GM12873 (cell line): Measurements from ENCODE around the gene CPPED1.

Experiments used
- TF ChIP-seq, protein P1 (sequence below): IDR thresholded peaks from 2 replicates; pipeline ENCODE4 v1.5.1; 2012; ENCODE audit warnings: low read depth, mild to moderate bottlenecking, moderate library complexity, low read length, control low read depth; ENCODE audit not compliant: insufficient read depth; ENCODE audit errors: missing control alignments

Gene CPPED1

DNA sequence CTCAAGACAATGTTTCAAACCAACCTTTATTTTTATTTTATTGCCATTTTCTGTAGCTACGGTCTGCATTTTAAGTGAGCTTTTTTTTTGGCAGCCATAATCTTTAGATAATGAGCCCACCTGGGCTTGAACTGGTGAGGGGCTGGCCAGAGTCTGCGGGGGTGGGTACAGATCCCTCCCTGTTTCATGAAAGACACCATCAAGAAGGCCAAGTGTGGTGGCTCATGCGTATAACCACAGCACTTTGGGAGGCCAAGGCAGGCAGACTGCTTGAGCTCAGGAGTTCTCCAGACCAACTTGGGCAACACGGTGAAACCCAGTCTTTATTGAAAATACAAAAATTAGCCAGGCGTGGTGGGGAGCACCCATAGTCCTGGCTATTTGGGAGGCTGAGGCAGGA, 113.7 kb downstream of the CPPED1 start:
- TF ChIP-seq, protein P1, sequence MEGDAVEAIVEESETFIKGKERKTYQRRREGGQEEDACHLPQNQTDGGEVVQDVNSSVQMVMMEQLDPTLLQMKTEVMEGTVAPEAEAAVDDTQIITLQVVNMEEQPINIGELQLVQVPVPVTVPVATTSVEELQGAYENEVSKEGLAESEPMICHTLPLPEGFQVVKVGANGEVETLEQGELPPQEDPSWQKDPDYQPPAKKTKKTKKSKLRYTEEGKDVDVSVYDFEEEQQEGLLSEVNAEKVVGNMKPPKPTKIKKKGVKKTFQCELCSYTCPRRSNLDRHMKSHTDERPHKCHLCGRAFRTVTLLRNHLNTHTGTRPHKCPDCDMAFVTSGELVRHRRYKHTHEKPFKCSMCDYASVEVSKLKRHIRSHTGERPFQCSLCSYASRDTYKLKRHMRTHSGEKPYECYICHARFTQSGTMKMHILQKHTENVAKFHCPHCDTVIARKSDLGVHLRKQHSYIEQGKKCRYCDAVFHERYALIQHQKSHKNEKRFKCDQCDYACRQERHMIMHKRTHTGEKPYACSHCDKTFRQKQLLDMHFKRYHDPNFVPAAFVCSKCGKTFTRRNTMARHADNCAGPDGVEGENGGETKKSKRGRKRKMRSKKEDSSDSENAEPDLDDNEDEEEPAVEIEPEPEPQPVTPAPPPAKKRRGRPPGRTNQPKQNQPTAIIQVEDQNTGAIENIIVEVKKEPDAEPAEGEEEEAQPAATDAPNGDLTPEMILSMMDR: no peak

DNA sequence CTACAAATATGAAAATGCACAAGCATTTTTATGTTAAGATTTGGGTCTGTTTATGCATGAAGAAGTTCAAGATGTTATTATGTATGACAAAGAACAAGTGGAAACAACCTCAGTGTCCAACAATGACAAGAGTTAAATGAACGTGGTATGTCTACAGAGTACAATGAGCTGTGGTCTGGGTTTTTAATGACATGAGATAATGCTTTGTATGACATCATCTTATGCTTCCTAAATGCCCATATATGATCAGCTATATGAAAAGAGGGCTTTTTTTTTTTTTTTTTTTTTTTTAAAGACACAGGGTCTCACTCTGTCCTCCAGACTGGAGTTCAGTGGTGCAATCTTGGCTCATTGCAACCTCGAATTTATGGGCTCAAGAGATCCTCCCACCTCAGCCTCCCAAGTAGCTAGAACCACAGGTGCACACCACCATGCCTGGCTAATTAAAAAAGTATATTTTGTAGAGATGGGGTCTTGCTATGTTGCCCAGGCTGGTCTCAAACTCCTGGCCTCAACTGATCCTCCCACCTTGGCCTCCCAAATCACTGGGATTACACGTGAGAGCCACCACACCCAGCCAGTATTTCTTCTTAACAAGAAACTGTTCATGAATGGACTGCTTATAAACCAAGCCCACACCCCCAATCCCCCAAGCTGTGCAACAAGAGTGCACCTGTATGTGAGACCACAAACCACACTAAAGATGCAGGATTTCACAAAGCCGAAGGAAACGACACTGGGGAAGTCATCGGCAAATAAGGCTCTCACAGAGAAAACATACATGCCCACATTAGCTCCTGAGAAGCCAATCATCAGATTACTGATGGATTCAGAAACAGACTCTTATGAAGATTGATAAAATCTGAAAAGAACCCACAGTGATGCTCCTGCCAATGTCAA, 114.5 kb downstream of the CPPED1 start:
- TF ChIP-seq, protein P1: no peak

- TF ChIP-seq, protein P1: no peak
Measured at GRCh38 chr16:12685806-12686205, 117.9 kb downstream of the CPPED1 start.

- TF ChIP-seq, protein P1: no peak
Measured at GRCh38 chr16:12682432-12683165, 121.1 kb downstream of the CPPED1 start.

DNA sequence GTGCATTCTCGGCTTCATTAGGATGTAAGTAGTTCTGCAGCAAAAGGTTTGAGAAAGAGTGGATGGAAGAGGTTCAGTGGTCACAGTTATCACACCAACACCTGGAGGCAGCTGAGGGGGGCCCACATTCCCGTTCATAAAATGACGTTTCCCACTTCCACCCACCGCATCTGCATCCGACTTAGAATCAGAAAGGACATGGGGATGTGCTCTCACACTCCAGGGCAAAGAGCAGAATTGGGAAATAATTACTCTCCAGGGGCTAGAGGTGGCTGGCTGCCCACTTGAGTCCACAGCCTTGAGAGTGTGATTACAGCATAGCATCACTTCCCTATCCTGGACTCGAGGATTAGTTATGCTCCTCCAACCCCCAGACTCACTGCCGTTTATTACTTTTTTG, 122.0 kb downstream of the CPPED1 start:
- TF ChIP-seq, protein P1: no peak

- TF ChIP-seq, protein P1: no peak
Measured at GRCh38 chr16:12680531-12680930, 123.2 kb downstream of the CPPED1 start.

- TF ChIP-seq, protein P1: no peak
Measured at GRCh38 chr16:12679660-12680272, 123.9 kb downstream of the CPPED1 start.
